OCI-LY1 (cell line): Measurements from ENCODE around the gene TBC1D8.

Experiments used
- H2AFZ ChIP-seq: fragments of 200-600 bp; sonication (generic), shearing (Covaris generic); 2 replicates; pipeline ENCODE4 v1.6.0; 2014; ENCODE audit warnings: antibody characterized with exemption, mild to moderate bottlenecking, low read length
- H3F3A ChIP-seq: fragments of 200-600 bp; sonication (generic), shearing (Covaris generic); 2 replicates; pipeline ENCODE4 v1.6.0; 2014; ENCODE audit warnings: mild to moderate bottlenecking, antibody characterized with exemption, low read length, moderate library complexity; ENCODE audit not compliant: insufficient read depth
- H3K27ac ChIP-seq: fragments of 200-600 bp; sonication (generic); 2 replicates; pipeline ENCODE4 v1.5.1; 2014; ENCODE audit warnings: low read length, mixed run types, mild to moderate bottlenecking, low read depth; ENCODE audit not compliant: poor library complexity, severe bottlenecking
- H3K27me3 ChIP-seq: fragments of 200-600 bp; sonication (generic); 2 replicates; pipeline ENCODE4 v1.6.0; 2014; ENCODE audit warnings: antibody characterized with exemption, mild to moderate bottlenecking, low read length, moderate library complexity; ENCODE audit not compliant: insufficient read depth
- H3K36me3 ChIP-seq: fragments of 200-600 bp; sonication (generic); 2 replicates; pipeline ENCODE4 v1.6.1; 2014; ENCODE audit warnings: mild to moderate bottlenecking, antibody characterized with exemption, low read length, moderate library complexity, mixed read lengths; ENCODE audit not compliant: insufficient read depth
- H3K4me1 ChIP-seq: fragments of 200-600 bp; sonication (generic); 2 replicates; pipeline ENCODE4 v1.5.1; 2014; ENCODE audit warnings: mild to moderate bottlenecking, low read length, moderate library complexity; ENCODE audit not compliant: insufficient read depth, severe bottlenecking
- H3K4me2 ChIP-seq: fragments of 200-600 bp; sonication (generic), shearing (Covaris generic); 2 replicates; pipeline ENCODE4 v1.6.1; 2014; ENCODE audit warnings: low read length
- H3K4me3 ChIP-seq: fragments of 200-600 bp; sonication (generic); 2 replicates; pipeline ENCODE4 v1.5.1; 2014; ENCODE audit warnings: low read length, low read depth, mild to moderate bottlenecking, mixed read lengths; ENCODE audit not compliant: poor library complexity, severe bottlenecking
- H3K79me2 ChIP-seq: fragments of 200-600 bp; shearing (Covaris generic); 2 replicates; pipeline ENCODE4 v1.6.1; 2016; ENCODE audit warnings: mixed run types, low read length, mixed read lengths; ENCODE audit not compliant: insufficient read depth
- H3K9ac ChIP-seq: fragments of 200-600 bp; sonication (generic), shearing (Covaris generic); 2 replicates; pipeline ENCODE4 v1.6.1; 2014; ENCODE audit warnings: mild to moderate bottlenecking, low read length, mixed read lengths
- H3K9me2 ChIP-seq: fragments of 200-600 bp; sonication (generic), shearing (Covaris generic); 2 replicates; pipeline ENCODE4 v1.6.1; 2014; ENCODE audit warnings: low read depth, mild to moderate bottlenecking, low read length, mixed read lengths
- H3K9me3 ChIP-seq: fragments of 200-600 bp; shearing (Covaris generic); 2 replicates; pipeline ENCODE4 v1.6.1; 2014; ENCODE audit warnings: low read length, mixed read lengths
- H4K20me1 ChIP-seq: fragments of 200-600 bp; sonication (generic), shearing (Covaris generic); 2 replicates; pipeline ENCODE4 v1.6.0; 2016; ENCODE audit warnings: mild to moderate bottlenecking, low read length; ENCODE audit not compliant: insufficient read depth
- EZH2 ChIP-seq: fragments of 200-600 bp; sonication (generic), shearing (Covaris generic); IDR thresholded peaks from 2 replicates; pipeline ENCODE4 v1.8.0; 2017; ENCODE audit warnings: borderline replicate concordance, mixed run types, mild to moderate bottlenecking, antibody characterized with exemption, low read length, moderate library complexity, mixed read lengths
- TF ChIP-seq, protein P1 (sequence below): fragments of 200-600 bp; sonication (generic), shearing (Covaris generic); IDR thresholded peaks from 2 replicates; pipeline ENCODE4 v1.5.1; 2017; ENCODE audit warnings: mild to moderate bottlenecking, antibody characterized with exemption, low read length, moderate library complexity, mixed read lengths

The TBC1D8 gene

GRCh38 chr2:101026253-101026701 lies 124.9 kb downstream of the TBC1D8 start:
- no peak overlapping the region for H2AFZ ChIP-seq
- H3K27me3 ChIP-seq, result no peaks in the 10 kb centered on the region; the same call in 1 of the 2 replicates
- no peaks in the 10 kb centered on the region for H3F3A ChIP-seq
- no peaks in the 10 kb centered on the region for H3K79me2 ChIP-seq
- H3K9ac ChIP-seq, result no peak overlapping the region
- H3K9me2 ChIP-seq, result no peaks in the 10 kb centered on the region
- no peaks in the 10 kb centered on the region for H4K20me1 ChIP-seq
- no peaks in the 10 kb centered on the region for H3K9me3 ChIP-seq
- H3K27ac ChIP-seq, result no peak overlapping the region
- H3K36me3 ChIP-seq, result no peaks in the 10 kb centered on the region
- no peaks in the 10 kb centered on the region for H3K4me1 ChIP-seq
- TF ChIP-seq, protein P1, sequence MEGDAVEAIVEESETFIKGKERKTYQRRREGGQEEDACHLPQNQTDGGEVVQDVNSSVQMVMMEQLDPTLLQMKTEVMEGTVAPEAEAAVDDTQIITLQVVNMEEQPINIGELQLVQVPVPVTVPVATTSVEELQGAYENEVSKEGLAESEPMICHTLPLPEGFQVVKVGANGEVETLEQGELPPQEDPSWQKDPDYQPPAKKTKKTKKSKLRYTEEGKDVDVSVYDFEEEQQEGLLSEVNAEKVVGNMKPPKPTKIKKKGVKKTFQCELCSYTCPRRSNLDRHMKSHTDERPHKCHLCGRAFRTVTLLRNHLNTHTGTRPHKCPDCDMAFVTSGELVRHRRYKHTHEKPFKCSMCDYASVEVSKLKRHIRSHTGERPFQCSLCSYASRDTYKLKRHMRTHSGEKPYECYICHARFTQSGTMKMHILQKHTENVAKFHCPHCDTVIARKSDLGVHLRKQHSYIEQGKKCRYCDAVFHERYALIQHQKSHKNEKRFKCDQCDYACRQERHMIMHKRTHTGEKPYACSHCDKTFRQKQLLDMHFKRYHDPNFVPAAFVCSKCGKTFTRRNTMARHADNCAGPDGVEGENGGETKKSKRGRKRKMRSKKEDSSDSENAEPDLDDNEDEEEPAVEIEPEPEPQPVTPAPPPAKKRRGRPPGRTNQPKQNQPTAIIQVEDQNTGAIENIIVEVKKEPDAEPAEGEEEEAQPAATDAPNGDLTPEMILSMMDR, result no peak
- TF ChIP-seq EZH2, result no peak
- H3K4me3 ChIP-seq, result no peak overlapping the region
- no peak overlapping the region for H3K4me2 ChIP-seq

DNA sequence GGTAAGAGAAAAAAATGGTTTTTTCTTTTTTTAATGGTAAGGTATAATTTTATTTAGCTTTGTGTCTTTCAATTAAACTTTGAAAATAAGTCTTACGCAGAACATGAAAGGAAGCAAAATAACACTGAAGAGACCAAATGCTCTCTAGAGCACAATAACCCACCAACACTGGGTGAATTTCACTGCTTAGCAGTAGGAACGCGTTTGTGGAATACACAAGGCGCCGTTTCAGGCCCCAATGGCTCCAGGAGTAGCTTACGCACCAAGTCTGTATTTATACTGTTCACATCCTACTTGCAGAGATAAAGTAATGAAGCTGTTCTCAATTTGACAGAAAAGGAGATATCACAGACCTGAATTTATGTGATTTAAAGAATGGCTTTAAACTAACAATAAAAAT lies 125.6 kb downstream of the TBC1D8 start:
- no peaks in the 10 kb centered on the region; the same call in 1 of the 2 replicates for H3K27me3 ChIP-seq

GRCh38 chr2:101023327-101024107 lies 127.7 kb downstream of the TBC1D8 start:
- Histone ChIP-seq H3K4me1 (no peaks in the 10 kb centered on the region), H3K27me3 (no peaks in the 10 kb centered on the region), H3K36me3 (peaks cover 10% of the 10 kb centered on the region; the same call in 1 of the 2 replicates), H3K9me3 (no peaks in the 10 kb centered on the region), H3K9me2 (no peaks in the 10 kb centered on the region), H3F3A (no peaks in the 10 kb centered on the region), H3K4me2 (no peak overlapping the region), H3K79me2 (no peaks in the 10 kb centered on the region), H3K4me3 (no peak overlapping the region), H2AFZ (no peak overlapping the region), H3K27ac (no peak overlapping the region), H3K9ac (no peak overlapping the region), H4K20me1 (no peaks in the 10 kb centered on the region)
- TF ChIP-seq EZH2, result no peak

More for the DNA sequence above, 125.6 kb downstream of the TBC1D8 start:
- no peak overlapping the region for H2AFZ ChIP-seq
- H3K4me3 ChIP-seq, result no peak overlapping the region
- no peak overlapping the region for H3K27ac ChIP-seq
- H3K79me2 ChIP-seq, result no peaks in the 10 kb centered on the region
- no peaks in the 10 kb centered on the region for H4K20me1 ChIP-seq
- no peak overlapping the region for H3K4me2 ChIP-seq
- H3K9me2 ChIP-seq, result no peaks in the 10 kb centered on the region
- no peaks in the 10 kb centered on the region for H3K4me1 ChIP-seq
- TF ChIP-seq, protein P1, result no peak
- no peak for TF ChIP-seq EZH2
- H3F3A ChIP-seq, result no peaks in the 10 kb centered on the region
- no peaks in the 10 kb centered on the region for H3K9me3 ChIP-seq
- no peak overlapping the region for H3K9ac ChIP-seq
- H3K36me3 ChIP-seq, result peaks cover 2% of the 10 kb centered on the region; the same call in 1 of the 2 replicates
